AG04450 (cell line): Measurements from ENCODE around the gene CNKSR3. TPM values are rescaled to one million over a fixed set of nuclear protein-coding genes. Genes with fewer than 3 reads are reported as not detected.

Experiments used
- CTCF ChIA-PET: fragments of 300-600, 350-600 bp; formaldehyde crosslinking; extraction: SDS; loops from one replicate; lab custom pipeline; 2022; ENCODE audit warnings: antibody characterized with exemption, inconsistent platforms; lab: Charles Lee
- POLR2A ChIA-PET: fragments of 350-600 bp; formaldehyde crosslinking; extraction: SDS; loops from one replicate; lab custom pipeline; 2021; ENCODE audit warnings: antibody characterized with exemption, inconsistent platforms; lab: Yijun Ruan, JAX
- DNase-seq: peaks from one replicate; pipeline ENCODE4 v3.0.0-alpha.2; 2011; ENCODE audit warnings: low read depth, low spot score
- H3K27ac ChIP-seq: one replicate; pipeline ENCODE4 v1.5.1; 2012; ENCODE audit warnings: low read depth, low read length, control low read depth
- H3K27me3 ChIP-seq: one replicate; pipeline ENCODE4 v1.6.0; 2012; ENCODE audit warnings: low read length; ENCODE audit not compliant: control insufficient read depth, insufficient read depth
- H3K4me3 ChIP-seq: 2 replicates; pipeline ENCODE4 v1.5.1; 2011; ENCODE audit warnings: mild to moderate bottlenecking, low read depth, low read length, control low read depth
- H3K9me3 ChIP-seq: 2 replicates; pipeline ENCODE4 v1.5.1; 2012; ENCODE audit warnings: low read length; ENCODE audit not compliant: control insufficient read depth, insufficient read depth
- polyA plus RNA-seq: library from polyadenylated mRNA; depleted of rRNA; stranded (reverse); fragments of >200 nt; gene quantifications from 2 replicates; pipeline ENCODE4 v1.2.3, GENCODE V29; 2011
- TF ChIP-seq, protein P1 (sequence below): IDR thresholded peaks from 2 replicates; pipeline ENCODE4 v1.5.1; 2011; ENCODE audit warnings: low read depth, low read length, control low read depth, inconsistent platforms

CNKSR3 gene
- polyA plus RNA-seq, 1 experiment: 8.6 TPM

DNA sequence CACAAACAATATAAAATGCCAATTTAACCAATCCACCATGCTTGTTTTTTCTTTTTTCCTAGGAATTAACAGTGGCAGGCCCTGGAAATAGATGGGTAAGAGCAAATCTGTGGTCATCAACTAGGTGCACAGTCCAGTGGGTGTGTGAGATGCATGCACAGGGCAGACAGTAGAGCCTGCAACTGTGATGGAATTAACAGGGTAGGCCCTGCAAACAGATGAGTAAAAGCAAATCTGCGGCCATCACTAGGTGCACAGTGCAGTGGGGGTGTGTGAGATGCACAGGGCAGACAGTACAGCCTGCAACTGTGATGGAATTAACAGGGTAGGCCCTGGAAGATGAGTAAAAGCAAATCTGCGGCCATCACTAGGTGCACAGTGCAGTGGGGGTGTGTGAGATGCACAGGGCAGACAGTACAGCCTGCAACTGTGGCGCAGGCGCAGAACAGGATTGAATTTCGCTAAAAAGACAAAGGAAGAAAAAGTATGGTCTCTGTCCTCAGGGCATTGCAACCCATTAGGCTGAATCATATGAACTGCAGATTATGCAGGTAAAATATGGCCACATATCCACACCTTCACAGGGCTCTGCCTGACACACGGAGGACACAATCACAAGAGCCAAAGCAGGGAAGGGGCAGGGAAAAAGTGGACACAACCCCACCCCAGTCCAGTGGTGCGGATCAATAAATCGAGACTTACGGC is 112.8 kb downstream of the CNKSR3 start:
- ChIA-PET CTCF (no interaction called here), POLR2A (no interaction called here)
- Histone ChIP-seq H3K27me3 (no peaks in the 10 kb centered on the region), H3K27ac (no peak overlapping the region), H3K4me3 (no peak overlapping the region), H3K9me3 (no peaks in the 10 kb centered on the region; the same call in 1 of the 2 replicates)
- DNase-seq: no peak
- TF ChIP-seq, protein P1, sequence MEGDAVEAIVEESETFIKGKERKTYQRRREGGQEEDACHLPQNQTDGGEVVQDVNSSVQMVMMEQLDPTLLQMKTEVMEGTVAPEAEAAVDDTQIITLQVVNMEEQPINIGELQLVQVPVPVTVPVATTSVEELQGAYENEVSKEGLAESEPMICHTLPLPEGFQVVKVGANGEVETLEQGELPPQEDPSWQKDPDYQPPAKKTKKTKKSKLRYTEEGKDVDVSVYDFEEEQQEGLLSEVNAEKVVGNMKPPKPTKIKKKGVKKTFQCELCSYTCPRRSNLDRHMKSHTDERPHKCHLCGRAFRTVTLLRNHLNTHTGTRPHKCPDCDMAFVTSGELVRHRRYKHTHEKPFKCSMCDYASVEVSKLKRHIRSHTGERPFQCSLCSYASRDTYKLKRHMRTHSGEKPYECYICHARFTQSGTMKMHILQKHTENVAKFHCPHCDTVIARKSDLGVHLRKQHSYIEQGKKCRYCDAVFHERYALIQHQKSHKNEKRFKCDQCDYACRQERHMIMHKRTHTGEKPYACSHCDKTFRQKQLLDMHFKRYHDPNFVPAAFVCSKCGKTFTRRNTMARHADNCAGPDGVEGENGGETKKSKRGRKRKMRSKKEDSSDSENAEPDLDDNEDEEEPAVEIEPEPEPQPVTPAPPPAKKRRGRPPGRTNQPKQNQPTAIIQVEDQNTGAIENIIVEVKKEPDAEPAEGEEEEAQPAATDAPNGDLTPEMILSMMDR: no peak

DNA sequence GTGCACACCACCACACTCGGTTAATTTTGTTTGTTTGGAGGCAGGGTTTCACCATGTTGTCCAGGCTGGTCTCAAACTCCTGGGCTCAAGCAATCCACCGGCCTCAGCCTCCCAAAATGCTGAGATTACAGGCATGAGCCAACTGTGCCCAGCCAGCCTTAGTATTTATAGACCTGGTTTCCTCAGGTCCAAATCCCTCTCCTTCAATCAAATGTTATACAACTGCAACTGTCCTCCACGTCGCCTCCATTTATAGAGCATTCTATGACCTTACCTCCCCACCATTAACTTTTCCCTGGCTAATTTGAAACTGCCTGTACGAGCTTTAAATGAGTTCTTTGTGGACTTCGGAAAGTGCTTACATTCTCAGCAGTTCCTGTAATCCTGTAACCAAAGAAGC is 114.6 kb downstream of the CNKSR3 start:
- H3K27me3 ChIP-seq: no peaks in the 10 kb centered on the region
- H3K9me3 ChIP-seq: no peaks in the 10 kb centered on the region
- H3K27ac ChIP-seq: no peak overlapping the region
- POLR2A ChIA-PET: no interaction called here
- CTCF ChIA-PET: no interaction called here
- no peak for DNase-seq
- TF ChIP-seq, protein P1: no peak
- H3K4me3 ChIP-seq: no peak overlapping the region

DNA sequence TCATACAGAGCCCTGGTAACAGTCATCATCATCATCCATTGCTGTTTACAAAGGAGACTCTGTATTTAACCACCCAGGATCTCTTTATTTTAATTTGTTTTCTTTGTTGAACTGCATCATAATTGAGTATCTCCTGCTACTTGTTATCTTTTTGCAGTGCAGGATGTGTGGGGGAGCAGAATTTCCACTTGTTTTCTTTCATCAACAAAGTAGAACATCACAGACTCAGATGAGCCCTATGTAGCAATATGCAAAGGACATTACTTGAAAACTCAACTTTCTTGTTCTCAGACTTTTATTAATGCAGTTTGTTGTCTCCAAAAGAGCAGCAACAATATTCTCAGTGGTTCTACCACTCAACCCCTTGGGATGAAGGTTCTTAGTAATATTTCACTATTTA is 115.2 kb downstream of the CNKSR3 start:
- no peak overlapping the region for H3K27ac ChIP-seq
- no peak overlapping the region for H3K4me3 ChIP-seq
- no peak for DNase-seq
- ChIA-PET CTCF (no interaction called here), POLR2A (no interaction called here)
- no peaks in the 10 kb centered on the region for H3K27me3 ChIP-seq
- H3K9me3 ChIP-seq: no peaks in the 10 kb centered on the region
- TF ChIP-seq, protein P1: no peak

GRCh38 chr6:154394571-154394970 is 115.9 kb downstream of the CNKSR3 start:
- H3K4me3 ChIP-seq: no peak overlapping the region
- no peaks in the 10 kb centered on the region for H3K27me3 ChIP-seq
- TF ChIP-seq, protein P1: no peak
- no peaks in the 10 kb centered on the region for H3K9me3 ChIP-seq
- ChIA-PET POLR2A (no interaction called here), CTCF (no interaction called here)
- H3K27ac ChIP-seq: no peak overlapping the region
- no peak for DNase-seq

GRCh38 chr6:154390034-154390433 is 120.5 kb downstream of the CNKSR3 start:
- H3K27ac ChIP-seq: no peak overlapping the region
- H3K9me3 ChIP-seq: no peaks in the 10 kb centered on the region
- no peak overlapping the region for H3K4me3 ChIP-seq
- no peaks in the 10 kb centered on the region for H3K27me3 ChIP-seq
- no peak for DNase-seq
- ChIA-PET CTCF (no interaction called here), POLR2A (interaction anchor here (0.7 kb wide), 1 partner anchor 1315 kb away, joined by 3 read pairs; no protein-coding TSS in a partner anchor)
- TF ChIP-seq, protein P1: no peak
